Measurements from ENCODE around the gene CDK5RAP2. TPM values are rescaled to one million over a fixed set of nuclear protein-coding genes. Genes with fewer than 3 reads are reported as not detected.
"Not testable (repeated sequence)": the region's sequence is repeated elsewhere in the genome, so short reads cannot be mapped to it uniquely, and the experiment has no call there.

Gene CDK5RAP2
- total RNA-seq, 1 experiment from 2014 or later = 24.2 TPM

DNA sequence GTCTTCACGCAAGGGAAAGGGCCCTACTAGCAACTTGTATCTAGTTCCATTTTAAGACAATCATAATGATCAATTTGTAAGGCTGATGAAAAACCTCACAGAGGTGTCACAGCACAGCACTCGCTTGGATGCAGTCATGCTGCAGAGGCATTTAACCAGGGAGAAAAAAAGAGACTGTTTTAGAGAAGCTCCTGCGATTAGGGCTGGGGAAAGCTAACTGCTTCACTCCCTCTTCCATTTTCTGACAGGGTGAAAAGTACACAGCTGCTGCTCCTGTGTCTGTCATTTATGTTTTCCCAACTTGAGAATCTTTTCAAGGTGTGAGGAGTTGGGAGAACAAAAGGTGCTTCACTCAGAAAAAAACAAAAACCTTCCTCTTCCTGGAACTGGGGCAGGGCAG is 106.4 kb downstream of the CDK5RAP2 start:
- no peak for DNase-seq (ENCODE audit: low spot score)

DNA sequence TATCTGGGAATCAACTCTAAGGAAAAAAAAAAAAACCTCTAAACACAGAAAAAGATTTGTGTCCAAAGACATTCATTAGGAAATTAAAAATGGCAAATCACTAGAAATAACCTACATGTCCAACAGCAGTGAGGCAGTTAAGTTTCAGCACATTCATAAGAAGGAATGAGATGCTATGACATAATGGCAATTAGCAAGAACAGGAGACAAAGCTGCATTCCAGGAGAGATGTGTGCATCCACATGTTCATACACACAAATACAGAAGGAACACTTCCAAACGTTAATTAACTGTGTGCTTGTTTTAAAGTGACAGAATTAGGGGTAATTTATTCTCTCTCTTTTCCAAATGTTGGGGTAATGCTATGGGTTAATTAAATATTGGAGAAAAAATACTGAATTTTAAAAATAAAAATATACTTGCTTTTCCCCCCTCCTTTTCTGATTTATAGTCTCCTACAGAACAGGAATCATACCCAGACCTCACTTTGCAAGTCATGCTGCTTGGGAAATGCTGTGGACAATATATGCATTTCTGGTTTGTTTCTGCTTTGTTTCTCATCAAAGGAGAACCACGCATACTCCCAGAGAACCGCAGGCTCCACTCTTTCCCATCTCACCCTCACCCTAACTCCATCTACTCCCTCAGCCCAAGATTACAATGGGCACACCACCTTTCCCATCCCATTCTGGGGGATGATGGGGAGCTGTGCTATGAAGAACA is 114.1 kb downstream of the CDK5RAP2 start:
- DNase-seq (ENCODE audit: low spot score) = no peak

DNA sequence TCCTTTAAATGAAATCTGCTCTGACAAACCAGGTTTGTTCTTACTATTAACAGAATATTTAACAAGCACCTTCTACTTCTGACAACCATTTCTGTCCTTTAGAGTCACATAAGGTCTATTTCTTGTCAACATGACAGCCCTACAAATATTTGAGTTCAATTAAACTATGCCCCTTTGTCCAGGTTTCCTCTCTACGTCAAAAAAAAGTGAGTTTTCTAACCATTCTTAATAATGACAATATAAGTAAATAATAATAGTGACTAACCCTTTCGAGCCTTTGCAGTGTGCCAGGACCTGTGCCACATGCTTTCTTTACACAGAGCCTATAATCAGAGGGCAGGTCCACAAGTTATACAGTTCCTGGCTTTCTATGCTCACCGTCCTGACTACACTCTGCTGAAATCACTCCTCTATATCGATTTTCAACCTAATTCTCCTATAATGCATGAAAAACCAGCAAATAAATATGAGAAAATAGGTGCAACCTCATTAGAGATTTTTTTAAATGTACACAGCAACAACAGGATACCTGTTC is 115.0 kb downstream of the CDK5RAP2 start:
- DNase-seq (ENCODE audit: low spot score) = no peak

DNA sequence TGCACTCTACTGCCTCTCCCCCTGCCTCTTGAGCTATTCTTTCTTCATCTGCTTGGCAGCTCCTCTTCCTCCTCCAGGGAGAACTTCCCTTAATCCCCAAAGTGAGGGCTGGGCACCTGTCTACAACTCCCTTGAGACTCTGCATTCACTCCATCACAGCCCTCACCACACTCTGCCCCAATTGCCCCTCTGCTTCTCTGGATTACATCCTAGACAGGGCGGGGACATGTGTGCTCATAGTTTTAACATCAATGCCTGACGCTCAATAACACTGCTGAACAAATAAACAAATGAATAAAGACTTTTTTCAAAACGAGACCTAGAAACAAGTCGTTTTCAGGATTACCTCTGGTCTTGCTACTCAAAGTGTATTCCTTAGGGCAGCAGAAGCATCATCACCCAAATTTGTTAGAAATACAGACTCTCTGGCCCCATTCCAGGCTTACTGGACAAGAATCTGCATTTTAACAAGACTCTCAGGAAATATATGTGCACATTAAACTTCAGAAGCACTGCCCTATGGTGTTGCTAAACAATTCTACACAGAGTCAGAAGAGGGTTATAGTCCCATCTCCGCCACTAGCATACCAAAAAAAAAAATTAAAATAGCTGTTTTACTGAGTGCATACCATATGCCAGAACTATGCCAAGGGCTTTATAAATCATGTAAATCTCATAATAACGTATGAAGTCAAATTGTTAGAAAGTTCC is 115.6 kb downstream of the CDK5RAP2 start:
- no peak for DNase-seq (ENCODE audit: low spot score)

DNA sequence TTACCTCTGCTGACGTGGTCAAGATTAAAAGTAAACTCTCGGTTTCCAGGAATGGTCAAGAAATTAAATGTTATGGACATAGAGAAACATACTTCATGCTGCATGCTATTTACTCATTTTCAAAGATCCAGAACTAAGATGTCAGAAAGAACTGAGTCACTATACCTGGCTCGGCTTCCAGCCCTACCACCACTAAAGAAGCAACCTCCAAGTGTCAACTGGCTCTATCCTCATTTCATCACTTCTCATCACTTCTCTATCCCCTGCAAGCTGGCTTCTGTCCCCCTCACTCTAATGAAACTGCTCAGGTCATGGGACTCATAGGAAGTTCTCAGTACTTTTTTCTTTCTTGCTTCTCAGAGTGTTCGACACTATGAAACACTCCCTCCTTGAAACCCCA is 116.2 kb downstream of the CDK5RAP2 start:
- no peak for DNase-seq (ENCODE audit: low spot score)

DNA sequence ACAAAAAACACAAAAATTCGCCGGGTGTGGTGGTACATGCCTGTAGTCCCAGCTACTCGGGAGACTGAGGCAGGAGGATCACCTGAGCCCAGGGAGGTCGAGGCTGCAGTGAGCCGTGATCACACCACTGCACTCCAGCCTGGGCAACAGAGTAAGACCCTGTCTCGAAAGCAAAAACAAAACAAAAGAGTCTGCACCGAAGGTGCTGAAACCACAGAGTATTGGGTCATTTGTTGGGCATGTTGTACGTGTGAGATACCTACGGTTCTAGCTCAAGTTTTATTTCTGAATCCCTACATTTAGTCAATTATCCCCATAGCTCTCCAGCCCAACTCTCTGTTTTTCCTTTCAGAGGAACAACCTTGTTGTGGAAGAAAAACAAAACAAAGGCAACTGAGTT is 118.3 kb downstream of the CDK5RAP2 start:
- not testable (repeated sequence) for DNase-seq (ENCODE audit: low spot score)

DNA sequence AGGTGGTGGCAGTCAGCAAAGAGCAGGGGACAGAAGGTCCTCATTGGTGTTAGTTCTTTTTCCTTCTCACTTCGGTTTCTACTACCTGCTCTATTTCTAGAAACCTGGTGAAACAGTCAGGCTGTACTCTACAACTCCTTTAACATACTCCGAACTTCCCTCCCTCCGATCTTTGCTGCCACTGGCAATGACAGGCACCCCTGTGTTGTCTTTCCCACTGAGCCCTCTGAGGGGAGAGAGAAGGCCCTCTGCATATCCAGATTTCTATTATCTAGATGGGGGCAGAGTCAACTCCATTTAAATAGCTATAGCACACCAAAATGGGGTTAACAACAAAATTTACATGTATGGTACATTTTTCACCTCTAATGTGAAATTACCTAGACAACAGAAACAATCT is 123.7 kb downstream of the CDK5RAP2 start:
- DNase-seq (ENCODE audit: low spot score) = no peak

DNA sequence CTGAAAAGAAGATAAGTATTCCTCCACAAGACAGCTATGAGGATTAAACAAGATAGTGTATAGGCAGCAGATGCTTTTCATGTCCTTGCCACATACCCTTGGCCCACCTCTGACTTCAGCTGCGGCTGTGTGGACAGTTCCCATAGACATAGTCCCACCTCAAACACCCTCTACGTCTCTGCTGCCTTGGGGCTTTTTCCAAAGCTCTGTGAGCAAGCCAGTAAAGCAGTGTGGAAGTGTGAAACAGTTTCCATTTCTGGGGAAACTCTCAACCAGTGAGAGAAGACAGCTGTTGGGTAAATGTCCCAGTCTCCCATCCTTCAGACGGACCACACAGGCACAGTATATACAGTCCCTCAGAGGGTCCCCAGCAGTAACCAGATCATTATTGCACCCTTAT is 125.5 kb downstream of the CDK5RAP2 start:
- DNase-seq (ENCODE audit: low spot score) = no peak

DNA sequence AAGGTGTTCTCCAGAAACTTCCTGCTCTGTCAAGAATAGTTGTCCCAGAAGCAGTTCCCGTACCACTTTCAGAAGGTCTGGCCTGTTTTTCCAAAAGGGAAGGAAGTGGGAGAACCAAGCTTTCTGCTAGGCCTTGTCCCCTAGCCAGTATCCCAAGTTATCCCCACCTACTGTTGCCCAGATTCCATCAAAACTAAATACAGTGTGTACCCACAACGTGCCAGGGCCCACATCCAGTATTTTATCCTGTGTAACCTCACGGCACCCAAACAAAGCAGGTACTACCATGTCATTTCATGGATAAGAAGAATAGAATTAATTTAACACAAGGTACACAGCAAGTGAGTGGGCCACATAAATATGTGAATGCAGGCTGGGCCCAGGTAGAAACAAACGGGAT is 126.2 kb downstream of the CDK5RAP2 start:
- no peak for DNase-seq (ENCODE audit: low spot score)

DNA sequence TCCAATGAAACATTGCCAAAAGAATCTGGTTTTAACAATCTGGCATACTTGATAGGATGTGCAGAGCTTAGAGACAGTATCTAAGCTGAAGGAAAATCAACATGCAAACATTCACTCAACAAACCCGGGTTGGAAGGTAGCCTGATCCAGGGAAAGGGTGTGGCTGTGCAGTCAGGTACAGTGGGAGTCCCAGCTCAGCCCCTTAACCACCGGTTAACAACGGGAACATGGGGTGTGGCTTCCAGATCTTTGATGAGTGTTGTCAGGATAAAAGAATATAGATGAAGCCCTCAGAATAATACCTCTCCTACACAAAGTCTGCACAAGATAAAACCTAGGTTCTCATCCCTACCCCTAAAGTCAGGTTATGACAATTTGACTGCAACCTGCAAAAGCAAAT is 127.3 kb downstream of the CDK5RAP2 start:
- no peak for DNase-seq (ENCODE audit: low spot score)

DNA sequence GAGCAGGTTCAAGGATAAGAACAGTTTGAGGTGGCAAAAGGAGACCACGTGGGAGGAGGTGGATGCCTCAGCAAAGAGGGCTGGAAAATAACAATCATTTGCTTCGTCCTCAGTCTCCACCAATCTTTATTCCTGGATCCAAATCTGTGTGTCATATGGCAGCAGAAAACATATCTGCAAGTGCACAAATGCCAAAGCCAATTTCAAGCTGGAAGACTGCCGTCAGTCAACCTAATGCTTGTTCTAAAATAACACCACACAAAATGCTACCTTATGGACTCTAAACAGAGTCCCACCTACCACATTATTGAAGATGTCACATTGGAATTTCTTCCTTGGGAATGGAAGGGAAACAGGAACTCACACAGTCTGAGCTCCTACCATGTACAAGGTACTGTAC is 129.1 kb downstream of the CDK5RAP2 start:
- no peak for DNase-seq (ENCODE audit: low spot score)

DNA sequence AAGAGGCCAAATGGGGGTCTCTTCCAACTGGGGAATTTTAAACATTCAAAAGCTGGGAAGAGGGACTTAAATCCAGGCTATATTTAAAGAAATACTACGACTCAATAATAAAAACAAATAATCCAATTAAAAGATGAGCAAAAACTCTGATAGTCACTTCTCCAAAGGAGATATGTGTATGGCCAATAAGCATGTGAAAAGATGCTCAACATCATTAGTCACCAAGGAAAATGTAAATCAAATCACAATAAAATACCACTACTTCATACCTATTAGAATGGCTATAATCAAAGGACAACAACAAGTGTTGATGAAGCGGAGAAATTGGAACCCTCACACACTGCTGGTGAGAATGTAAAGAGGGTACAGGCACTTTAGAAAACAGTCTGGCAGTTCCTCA is 130.4 kb downstream of the CDK5RAP2 start:
- DNase-seq (ENCODE audit: low spot score) = no peak

DNA sequence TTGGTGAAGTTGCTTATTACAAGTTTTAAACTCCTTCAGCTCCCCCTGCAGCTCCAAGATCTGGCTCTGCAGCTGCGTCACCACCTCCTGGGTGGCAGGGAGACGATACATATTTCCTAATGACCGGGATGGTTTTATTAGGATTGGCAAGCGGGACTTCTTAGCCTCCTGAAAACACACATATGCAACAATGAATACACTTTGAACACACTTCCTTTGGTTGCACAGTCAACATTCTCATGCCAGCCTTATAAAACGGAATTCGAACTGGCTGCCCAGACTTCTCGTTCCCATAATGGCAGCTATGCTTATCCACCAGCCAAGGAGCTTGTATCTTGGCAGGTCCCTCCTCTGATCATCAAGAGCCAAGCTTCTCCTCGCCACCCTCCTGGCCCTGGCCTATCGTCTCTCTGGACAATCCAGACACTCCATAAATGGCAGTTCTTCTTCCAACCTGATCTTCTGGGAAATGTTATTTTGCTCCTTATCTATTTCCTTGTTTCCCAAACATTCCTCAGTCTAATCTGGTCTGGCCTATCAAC is 131.9 kb downstream of the CDK5RAP2 start:
- no peak for DNase-seq (ENCODE audit: low spot score)

DNA sequence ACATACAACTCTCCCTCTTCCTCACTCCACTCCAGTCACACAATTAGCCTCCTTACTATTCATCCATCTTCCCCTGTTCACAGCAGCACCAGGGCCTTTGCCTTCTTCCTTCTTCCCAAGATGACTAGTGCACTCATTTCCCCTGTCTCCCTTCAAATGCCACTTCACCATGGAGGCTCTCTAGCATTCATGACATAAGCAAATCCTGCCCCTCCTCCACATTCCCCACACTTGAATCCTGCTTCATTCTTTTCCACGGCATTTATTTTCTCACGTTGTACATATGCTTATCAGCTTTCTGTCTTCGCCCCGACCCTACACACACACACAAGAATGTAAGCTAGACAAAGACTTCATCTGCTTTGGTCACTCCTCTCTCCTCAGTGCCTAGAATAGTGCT is 133.3 kb downstream of the CDK5RAP2 start:
- no peak for DNase-seq (ENCODE audit: low spot score)

DNA sequence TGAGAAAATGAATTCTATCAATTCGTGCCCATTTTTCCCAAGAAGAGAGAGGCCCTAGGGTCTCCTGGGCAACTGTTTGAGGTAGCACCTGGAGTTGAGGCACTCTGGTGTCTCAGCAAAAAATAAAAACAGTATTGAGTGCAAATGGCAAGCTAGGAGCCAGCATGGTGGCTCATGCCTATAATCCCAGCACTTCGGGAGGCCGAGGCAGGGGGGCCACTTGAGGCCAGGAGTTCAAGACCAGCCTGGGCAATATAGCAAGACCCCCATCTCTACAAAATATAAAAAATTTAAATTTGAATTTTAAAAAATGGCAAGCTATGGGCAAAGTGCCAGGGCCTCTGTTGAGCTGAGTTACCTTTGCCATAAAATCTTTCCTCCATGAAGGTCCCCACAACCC is 136.0 kb downstream of the CDK5RAP2 start:
- no peak for DNase-seq (ENCODE audit: low spot score)

DNA sequence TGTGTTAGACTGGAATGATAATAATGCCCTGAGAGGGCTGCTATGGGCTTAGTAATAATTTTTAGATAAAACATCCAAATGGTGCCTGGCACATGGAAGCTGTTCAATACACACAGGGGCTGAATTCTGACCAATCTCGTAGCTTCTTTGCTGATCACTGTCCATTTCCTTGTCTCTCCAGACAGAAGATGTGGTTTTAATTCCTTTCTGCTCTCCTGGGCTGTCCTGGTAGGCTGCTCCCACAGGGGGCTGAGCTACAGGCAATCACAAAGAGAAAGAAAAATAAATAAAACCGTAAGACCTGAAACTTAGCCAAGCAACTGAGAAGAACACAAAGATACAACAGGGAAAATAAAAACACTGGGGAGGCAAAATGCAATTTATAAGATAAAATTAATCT is 136.5 kb downstream of the CDK5RAP2 start:
- DNase-seq (ENCODE audit: low spot score) = peak; percentile 29

DNA sequence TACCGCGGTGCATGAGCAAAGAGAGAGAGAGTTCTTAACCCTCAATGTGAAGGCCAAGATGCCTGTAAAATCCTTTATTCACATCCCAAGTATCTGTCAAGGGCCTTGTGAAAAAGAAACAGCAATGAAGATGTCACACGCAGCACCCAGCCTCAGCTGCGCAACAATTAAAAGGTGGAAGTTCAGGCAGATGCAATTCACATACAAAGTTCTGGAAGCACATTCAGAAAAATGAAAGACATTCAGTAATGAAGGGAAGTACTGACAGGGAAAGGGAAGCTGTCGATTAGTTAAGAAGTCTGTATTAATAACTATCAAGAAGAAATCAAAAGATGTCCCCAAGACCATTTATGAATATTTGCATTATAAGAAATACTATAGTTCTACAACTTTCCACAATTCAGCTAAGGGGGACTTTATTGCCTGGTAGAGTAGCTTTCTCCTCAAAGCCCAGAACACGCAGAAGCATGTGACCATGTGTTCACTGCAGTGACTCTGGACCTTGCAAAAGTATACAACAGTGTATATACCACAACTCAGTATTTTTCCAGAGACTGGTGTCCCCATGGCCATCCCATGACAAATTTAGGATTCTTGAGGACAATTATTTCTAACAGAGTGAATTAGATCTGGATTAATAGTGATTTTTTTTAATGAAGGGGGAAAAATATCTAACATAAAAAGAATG is 137.5 kb downstream of the CDK5RAP2 start:
- no peak for DNase-seq (ENCODE audit: low spot score)

DNA sequence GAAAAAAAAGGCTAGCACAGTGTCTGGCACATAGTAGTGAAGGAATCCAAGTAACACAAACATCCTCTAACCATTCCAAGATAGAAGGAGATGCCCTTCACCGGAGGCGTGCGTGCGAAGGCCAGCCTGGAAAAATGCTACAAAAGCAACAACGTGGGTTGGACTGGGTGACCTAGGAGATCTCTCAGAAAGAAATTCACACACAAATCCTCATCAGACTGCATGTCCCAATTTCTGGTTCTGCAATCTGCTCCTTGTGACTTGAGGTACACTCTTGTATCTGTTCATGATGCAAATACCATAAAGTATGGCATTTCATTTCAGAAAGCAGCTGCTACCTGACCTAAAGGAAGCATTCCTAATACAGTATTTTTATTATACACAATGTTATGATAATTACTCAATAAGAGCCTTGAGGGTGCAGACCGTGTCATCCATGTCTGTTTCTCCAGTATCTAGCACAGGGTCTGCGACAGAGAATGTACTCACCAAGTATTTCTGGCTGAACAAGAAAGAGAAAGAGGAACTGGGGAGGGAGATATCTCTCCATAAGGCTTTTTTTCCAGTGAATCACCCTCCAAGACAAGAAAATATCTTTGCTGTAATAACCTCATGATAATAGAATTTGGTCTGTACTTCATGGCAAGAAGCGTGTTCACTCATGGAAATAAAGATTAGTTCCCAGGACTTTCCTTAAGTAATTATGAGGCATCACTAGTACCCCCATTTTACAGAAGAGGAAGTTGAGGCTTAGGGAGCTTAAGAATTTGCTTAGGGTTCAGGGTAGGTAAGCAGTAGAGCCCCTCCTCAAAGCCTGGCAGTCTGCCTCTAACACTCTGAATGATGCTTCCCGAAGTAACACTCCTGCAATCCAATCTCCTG is 138.3 kb downstream of the CDK5RAP2 start:
- DNase-seq (ENCODE audit: low spot score) = no peak

DNA sequence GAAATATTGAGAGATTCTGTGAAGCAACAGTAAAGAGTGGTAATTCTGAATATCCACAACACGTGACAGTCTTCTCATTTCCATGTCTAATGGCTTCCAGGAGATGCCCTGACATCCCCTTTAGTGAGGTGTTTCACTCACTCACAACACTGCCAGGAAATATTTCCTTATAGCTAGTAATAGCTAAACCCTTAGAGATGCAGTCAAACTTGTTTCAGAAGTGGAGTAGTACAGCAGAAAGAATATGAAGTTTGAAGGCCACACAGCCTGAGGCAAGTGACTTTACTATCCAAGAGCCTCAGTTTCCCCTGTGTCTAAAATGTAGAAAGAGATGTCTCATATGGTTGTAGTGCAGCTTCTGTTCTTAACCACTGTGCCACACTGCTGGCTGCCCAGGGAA is 139.2 kb downstream of the CDK5RAP2 start:
- no peak for DNase-seq (ENCODE audit: low spot score)

DNA sequence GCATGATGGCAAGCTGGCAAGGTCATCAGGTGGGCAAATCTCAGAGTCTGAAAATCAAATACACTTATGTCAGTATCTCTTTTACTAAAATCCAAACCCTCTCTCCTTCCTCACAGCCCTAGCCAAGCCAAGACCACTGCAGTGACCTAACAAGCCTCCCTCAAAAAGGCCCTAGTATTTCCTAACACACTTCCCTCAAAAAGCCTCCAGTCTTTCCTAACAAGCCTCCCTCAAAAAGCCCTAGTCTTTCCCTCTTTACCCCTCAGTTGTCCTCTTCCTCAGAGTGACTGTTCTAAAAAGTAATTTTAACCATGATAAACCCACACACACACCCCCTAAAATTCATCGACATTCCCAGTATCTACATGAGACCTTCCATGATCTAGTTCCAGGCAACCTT is 140.0 kb downstream of the CDK5RAP2 start:
- DNase-seq (ENCODE audit: low spot score) = no peak

DNA sequence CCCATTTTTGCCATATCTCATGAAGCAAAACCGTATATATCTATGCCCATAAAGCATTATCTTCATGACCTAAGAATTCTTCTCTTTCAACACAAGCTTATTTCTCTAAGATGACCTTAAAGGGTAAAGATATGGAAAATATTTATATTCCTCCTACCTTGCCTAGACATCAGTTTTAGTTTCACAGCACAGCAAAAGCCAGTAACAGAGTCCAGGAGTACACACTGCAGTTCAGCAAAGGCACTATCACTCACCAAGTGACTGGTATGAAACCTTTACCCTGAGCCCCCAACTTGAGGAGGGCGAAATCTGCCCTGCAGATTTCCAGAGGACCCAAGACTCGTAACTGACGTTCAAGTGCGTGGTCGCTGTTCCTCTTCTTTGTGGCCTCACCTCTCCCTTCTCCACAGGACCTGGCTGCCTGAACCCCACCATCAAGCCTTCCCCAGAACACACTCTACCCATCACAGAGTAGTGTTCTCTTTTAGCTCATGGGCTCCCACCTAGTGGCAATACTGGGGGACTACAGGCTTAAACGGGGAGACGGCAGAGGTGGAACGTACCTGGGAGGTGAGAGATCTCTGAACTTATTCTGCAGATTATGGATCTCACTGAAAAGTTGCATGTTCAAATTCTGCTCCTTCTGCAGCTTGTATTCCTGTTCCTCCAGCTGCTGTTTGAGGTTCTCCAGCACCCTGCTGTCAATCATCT is 141.0 kb downstream of the CDK5RAP2 start:
- DNase-seq (ENCODE audit: low spot score) = peak; percentile 19

All from H4 (cell line).